GM21526 (cell line): ENCODE data around the gene SFXN1.
"Not testable (repeated sequence)": the region's sequence is repeated elsewhere in the genome, so short reads cannot be mapped to it uniquely, and the experiment has no call there.

Experiments
- ATAC-seq: cut with Tn5 transposase; IDR thresholded peaks from one replicate; pipeline ENCODE4 v1.9.1; 2021; ENCODE audit warnings: moderate library complexity; ENCODE audit not compliant: unreplicated experiment, low FRiP score

Gene SFXN1

GRCh38 chr5:175493260-175493659 lies 14.9 kb downstream of the SFXN1 start:
- no peak for ATAC-seq

GRCh38 chr5:175493726-175494125 lies 15.4 kb downstream of the SFXN1 start:
- ATAC-seq, result no peak

- no peak for ATAC-seq
These were observed 16.2 kb downstream of the SFXN1 start for GRCh38 chr5:175494264-175495183.

GRCh38 chr5:175501759-175502158 lies 23.4 kb downstream of the SFXN1 start:
- no peak for ATAC-seq

- ATAC-seq, result not testable (repeated sequence)
These were observed 29.3 kb downstream of the SFXN1 start for GRCh38 chr5:175507671-175508070.

GRCh38 chr5:175508896-175509295 lies 30.5 kb downstream of the SFXN1 start:
- ATAC-seq, result no peak

- no peak for ATAC-seq
These were observed 34.9 kb downstream of the SFXN1 start for GRCh38 chr5:175513297-175513696.

- ATAC-seq, result no peak
These were observed 35.4 kb downstream of the SFXN1 start for GRCh38 chr5:175513726-175514125.

GRCh38 chr5:175516933-175517823 lies 38.8 kb downstream of the SFXN1 start:
- no peak for ATAC-seq

- ATAC-seq, result no peak
These were observed 39.6 kb downstream of the SFXN1 start for GRCh38 chr5:175517824-175518450.

- no peak for ATAC-seq
These were observed 40.6 kb downstream of the SFXN1 start for GRCh38 chr5:175519006-175519405.

GRCh38 chr5:175520321-175520720 lies 42.0 kb downstream of the SFXN1 start:
- no peak for ATAC-seq

- no peak for ATAC-seq
These were observed 42.5 kb downstream of the SFXN1 start for GRCh38 chr5:175520873-175521272.

GRCh38 chr5:175521313-175521833 lies 43.0 kb downstream of the SFXN1 start:
- no peak for ATAC-seq

GRCh38 chr5:175523292-175523691 lies 44.9 kb downstream of the SFXN1 start:
- ATAC-seq, result no peak

GRCh38 chr5:175524211-175524610 lies 45.9 kb downstream of the SFXN1 start:
- no peak for ATAC-seq

- ATAC-seq, result no peak
These were observed 48.3 kb downstream of the SFXN1 start for GRCh38 chr5:175526691-175527090.

GRCh38 chr5:175531361-175531760 lies 53.0 kb downstream of the SFXN1 start:
- ATAC-seq, result no peak

- ATAC-seq, result peak; percentile 97
These were observed 55.9 kb downstream of the SFXN1 start for GRCh38 chr5:175534070-175534932.

- ATAC-seq, result not testable (repeated sequence)
These were observed 57.0 kb downstream of the SFXN1 start for GRCh38 chr5:175535331-175535730.
